GM23338 (cell line): ENCODE data around the gene CNOT9. TPM values are rescaled to one million over a fixed set of nuclear protein-coding genes. Genes with fewer than 3 reads are reported as not detected.

Source experiments
- ATAC-seq: fragments of 200-7000 bp; cut with Tn5 transposase; 3 replicates; pipeline ENCODE4 v1.9.1; 2020
- DNase-seq: peaks from one replicate; pipeline ENCODE4 v3.0.0-alpha.2; 2015; ENCODE audit warnings: low spot score
- H2AFZ ChIP-seq: fragments of 200-600 bp; sonication (generic); 2 replicates; pipeline ENCODE4 v1.8.0; 2016; ENCODE audit warnings: antibody characterized with exemption, mild to moderate bottlenecking, moderate library complexity
- H3F3A ChIP-seq: fragments of 200-600 bp; sonication (generic); replicated peaks from 2 replicates; pipeline ENCODE4 v1.8.0; 2017; ENCODE audit warnings: antibody characterized with exemption, mixed run types, low read depth
- H3K27ac ChIP-seq: fragments of 200-600 bp; sonication (generic); 2 replicates; pipeline ENCODE4 v1.6.1; 2016; ENCODE audit warnings: low read depth
- H3K27me3 ChIP-seq: fragments of 200-600 bp; sonication (generic); 2 replicates; pipeline ENCODE4 v1.8.0; 2016; ENCODE audit warnings: mild to moderate bottlenecking, mixed run types, moderate library complexity; ENCODE audit not compliant: insufficient read depth
- H3K36me3 ChIP-seq: fragments of 200-600 bp; sonication (generic); 2 replicates; pipeline ENCODE4 v1.8.0; 2016; ENCODE audit warnings: mild to moderate bottlenecking; ENCODE audit not compliant: insufficient read depth
- H3K4me1 ChIP-seq: fragments of 200-600 bp; sonication (generic); 2 replicates; pipeline ENCODE4 v1.8.0; 2016; ENCODE audit warnings: mild to moderate bottlenecking, moderate library complexity; ENCODE audit not compliant: insufficient read depth
- H3K4me2 ChIP-seq: fragments of 200-600 bp; sonication (generic); 2 replicates; pipeline ENCODE4 v1.7.1; 2017; ENCODE audit warnings: mixed run types
- H3K4me3 ChIP-seq: fragments of 200-600 bp; sonication (generic); 2 replicates; pipeline ENCODE4 v1.6.1; 2016; ENCODE audit warnings: mixed run types
- H3K79me2 ChIP-seq: fragments of 200-600 bp; sonication (generic); replicated peaks from 2 replicates; pipeline ENCODE4 v1.8.0; 2017; ENCODE audit warnings: mild to moderate bottlenecking; ENCODE audit not compliant: insufficient read depth
- H3K9me2 ChIP-seq: fragments of 200-600 bp; sonication (generic); 2 replicates; pipeline ENCODE4 v1.8.0; 2017; ENCODE audit not compliant: insufficient read depth
- H4K20me1 ChIP-seq: fragments of 200-600 bp; sonication (generic); replicated peaks from 2 replicates; pipeline ENCODE4 v1.8.0; 2017; ENCODE audit warnings: mild to moderate bottlenecking; ENCODE audit not compliant: insufficient read depth
- H3K27ac Mint-ChIP-seq: 2 replicates; pipeline ENCODE4 v1.8.0; 2020; ENCODE audit warnings: inconsistent platforms, mild to moderate bottlenecking, moderate library complexity, mixed read lengths
- H3K27me3 Mint-ChIP-seq: 3 replicates; pipeline ENCODE4 v1.8.0; 2022; ENCODE audit warnings: low read depth, mild to moderate bottlenecking, moderate library complexity, mixed read lengths, inconsistent platforms; ENCODE audit not compliant: insufficient read depth, poor library complexity
- H3K36me3 Mint-ChIP-seq: 3 replicates; pipeline ENCODE4 v1.8.0; 2021; ENCODE audit warnings: low read depth, mild to moderate bottlenecking, inconsistent platforms, moderate library complexity, mixed read lengths
- H3K4me1 Mint-ChIP-seq: 3 replicates; pipeline ENCODE4 v1.8.0; 2020; ENCODE audit warnings: mild to moderate bottlenecking, inconsistent platforms, mixed read lengths
- H3K4me3 Mint-ChIP-seq: 3 replicates; pipeline ENCODE4 v1.8.0; 2021; ENCODE audit warnings: moderate library complexity, mild to moderate bottlenecking, inconsistent platforms, mixed read lengths
- H3K9me3 Mint-ChIP-seq: 3 replicates; pipeline ENCODE4 v1.8.0; 2020; ENCODE audit warnings: moderate library complexity, mild to moderate bottlenecking, inconsistent platforms, mixed read lengths
- CREB1 ChIP-seq: fragments of 250-450 bp; sonication (Bioruptor Pico); IDR thresholded peaks from 2 replicates; pipeline ENCODE4 v1.5.0; 2020; ENCODE audit warnings: low read depth, mild to moderate bottlenecking, moderate library complexity
- EZH2 ChIP-seq: fragments of 200-600 bp; sonication (generic); IDR thresholded peaks from one replicate; pipeline ENCODE4 v1.8.0; 2017; ENCODE audit warnings: antibody characterized with exemption, mild to moderate bottlenecking, low read depth; ENCODE audit not compliant: unreplicated experiment
- NANOG ChIP-seq: IDR thresholded peaks from 2 replicates; pipeline ENCODE4 v1.6.1; 2016; ENCODE audit warnings: antibody characterized with exemption, borderline replicate concordance
- ZNF331 ChIP-seq: fragments of 250-450 bp; sonication (Bioruptor Pico); IDR thresholded peaks from 2 replicates; pipeline ENCODE4 v1.5.0; 2020; ENCODE audit warnings: low read depth, mild to moderate bottlenecking, moderate library complexity
- polyA plus RNA-seq: library from polyadenylated mRNA; unstranded; fragments of >200 nt; fragmentation: Nextera tagmentation; extraction: Ambion mirVana; gene quantifications from 2 replicates; pipeline ENCODE4 v1.2.1, GENCODE V29; 2016
- total RNA-seq: library from RNA; depleted of rRNA; stranded (reverse); fragments of >200 nt; shearing (Covaris generic); gene quantifications from 2 replicates; pipeline ENCODE4 v1.2.3, GENCODE V29; 2014
- TF ChIP-seq, protein P1 (sequence below): fragments of 250-450 bp; sonication (Bioruptor Pico); IDR thresholded peaks from 2 replicates; pipeline ENCODE4 v1.5.0; 2020; ENCODE audit warnings: mild to moderate bottlenecking, moderate library complexity
- TF ChIP-seq, protein P2 (sequence below): IDR thresholded peaks from one replicate; pipeline ENCODE4 v1.6.1; 2018; ENCODE audit warnings: antibody characterized with exemption; ENCODE audit not compliant: unreplicated experiment

Gene CNOT9
- total and polyA plus RNA-seq, 2 experiments from 2014 or later, result 55.3 to 132 TPM

DNA sequence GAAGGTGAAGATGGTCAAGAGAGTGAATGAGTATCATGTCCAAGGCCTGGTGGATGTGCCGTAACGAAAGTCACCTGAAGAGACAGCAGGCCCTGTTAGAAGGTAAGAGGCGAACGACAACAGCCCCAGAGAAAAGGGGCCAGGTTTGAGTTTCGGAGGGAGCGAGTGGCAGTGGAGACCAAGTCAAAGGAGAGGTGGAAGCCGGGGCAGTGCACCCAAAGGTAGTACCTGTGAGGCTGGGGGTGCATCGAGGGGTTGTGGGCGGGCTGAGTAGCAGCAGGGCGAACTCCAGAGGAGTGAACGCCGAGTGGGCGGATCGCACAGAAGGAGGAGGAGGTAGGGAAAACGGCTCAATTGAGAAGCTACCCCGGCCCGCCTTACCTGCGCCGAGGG is 846 bp upstream of the CNOT9 start (continued):
- TF ChIP-seq, protein P1, sequence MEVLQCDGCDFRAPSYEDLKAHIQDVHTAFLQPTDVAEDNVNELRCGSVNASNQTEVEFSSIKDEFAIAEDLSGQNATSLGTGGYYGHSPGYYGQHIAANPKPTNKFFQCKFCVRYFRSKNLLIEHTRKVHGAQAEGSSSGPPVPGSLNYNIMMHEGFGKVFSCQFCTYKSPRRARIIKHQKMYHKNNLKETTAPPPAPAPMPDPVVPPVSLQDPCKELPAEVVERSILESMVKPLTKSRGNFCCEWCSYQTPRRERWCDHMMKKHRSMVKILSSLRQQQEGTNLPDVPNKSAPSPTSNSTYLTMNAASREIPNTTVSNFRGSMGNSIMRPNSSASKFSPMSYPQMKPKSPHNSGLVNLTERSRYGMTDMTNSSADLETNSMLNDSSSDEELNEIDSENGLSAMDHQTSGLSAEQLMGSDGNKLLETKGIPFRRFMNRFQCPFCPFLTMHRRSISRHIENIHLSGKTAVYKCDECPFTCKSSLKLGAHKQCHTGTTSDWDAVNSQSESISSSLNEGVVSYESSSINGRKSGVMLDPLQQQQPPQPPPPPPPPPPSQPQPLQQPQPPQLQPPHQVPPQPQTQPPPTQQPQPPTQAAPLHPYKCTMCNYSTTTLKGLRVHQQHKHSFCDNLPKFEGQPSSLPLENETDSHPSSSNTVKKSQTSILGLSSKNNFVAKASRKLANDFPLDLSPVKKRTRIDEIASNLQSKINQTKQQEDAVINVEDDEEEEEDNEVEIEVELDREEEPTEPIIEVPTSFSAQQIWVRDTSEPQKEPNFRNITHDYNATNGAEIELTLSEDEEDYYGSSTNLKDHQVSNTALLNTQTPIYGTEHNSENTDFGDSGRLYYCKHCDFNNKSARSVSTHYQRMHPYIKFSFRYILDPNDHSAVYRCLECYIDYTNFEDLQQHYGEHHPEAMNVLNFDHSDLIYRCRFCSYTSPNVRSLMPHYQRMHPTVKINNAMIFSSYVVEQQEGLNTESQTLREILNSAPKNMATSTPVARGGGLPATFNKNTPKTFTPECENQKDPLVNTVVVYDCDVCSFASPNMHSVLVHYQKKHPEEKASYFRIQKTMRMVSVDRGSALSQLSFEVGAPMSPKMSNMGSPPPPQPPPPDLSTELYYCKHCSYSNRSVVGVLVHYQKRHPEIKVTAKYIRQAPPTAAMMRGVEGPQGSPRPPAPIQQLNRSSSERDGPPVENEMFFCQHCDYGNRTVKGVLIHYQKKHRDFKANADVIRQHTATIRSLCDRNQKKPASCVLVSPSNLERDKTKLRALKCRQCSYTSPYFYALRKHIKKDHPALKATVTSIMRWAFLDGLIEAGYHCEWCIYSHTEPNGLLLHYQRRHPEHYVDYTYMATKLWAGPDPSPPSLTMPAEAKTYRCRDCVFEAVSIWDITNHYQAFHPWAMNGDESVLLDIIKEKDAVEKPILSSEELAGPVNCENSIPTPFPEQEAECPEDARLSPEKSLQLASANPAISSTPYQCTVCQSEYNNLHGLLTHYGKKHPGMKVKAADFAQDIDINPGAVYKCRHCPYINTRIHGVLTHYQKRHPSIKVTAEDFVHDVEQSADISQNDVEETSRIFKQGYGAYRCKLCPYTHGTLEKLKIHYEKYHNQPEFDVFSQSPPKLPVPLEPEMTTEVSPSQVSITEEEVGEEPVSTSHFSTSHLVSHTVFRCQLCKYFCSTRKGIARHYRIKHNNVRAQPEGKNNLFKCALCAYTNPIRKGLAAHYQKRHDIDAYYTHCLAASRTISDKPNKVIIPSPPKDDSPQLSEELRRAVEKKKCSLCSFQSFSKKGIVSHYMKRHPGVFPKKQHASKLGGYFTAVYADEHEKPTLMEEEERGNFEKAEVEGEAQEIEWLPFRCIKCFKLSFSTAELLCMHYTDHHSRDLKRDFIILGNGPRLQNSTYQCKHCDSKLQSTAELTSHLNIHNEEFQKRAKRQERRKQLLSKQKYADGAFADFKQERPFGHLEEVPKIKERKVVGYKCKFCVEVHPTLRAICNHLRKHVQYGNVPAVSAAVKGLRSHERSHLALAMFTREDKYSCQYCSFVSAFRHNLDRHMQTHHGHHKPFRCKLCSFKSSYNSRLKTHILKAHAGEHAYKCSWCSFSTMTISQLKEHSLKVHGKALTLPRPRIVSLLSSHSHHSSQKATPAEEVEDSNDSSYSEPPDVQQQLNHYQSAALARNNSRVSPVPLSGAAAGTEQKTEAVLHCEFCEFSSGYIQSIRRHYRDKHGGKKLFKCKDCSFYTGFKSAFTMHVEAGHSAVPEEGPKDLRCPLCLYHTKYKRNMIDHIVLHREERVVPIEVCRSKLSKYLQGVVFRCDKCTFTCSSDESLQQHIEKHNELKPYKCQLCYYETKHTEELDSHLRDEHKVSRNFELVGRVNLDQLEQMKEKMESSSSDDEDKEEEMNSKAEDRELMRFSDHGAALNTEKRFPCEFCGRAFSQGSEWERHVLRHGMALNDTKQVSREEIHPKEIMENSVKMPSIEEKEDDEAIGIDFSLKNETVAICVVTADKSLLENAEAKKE (CRISPR knock-in tag), result no peak
- TF ChIP-seq ZNF331 (CRISPR knock-in tag), result no peak
- TF ChIP-seq CREB1, result no peak

DNA sequence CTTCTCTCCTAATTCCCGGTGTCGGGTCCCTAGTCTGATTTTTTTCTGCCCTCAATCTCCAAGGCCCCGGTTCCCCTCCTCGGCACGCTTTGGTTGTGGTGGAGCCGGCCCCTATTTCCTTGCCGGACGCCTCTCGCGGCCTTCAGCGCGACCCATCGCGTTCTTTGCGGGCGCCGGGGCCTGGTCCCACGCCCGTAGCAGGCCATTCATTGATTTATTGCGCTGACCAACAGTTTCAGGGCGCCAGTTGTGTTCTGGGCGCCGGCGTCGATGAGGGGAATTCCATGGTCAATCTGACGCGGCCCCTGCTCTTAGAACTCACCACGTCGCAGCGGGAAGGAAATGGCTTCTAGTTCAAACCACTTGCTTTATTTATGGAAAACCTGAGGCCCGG is 396 bp downstream of the CNOT9 start:
- Histone ChIP-seq H4K20me1 (peaks cover 36% of the 10 kb centered on the region), H3K27me3 (no peaks in the 10 kb centered on the region), H3K4me3 (peak overlapping the region; percentile 76), H2AFZ (0 out of 2 replicates have a peak overlapping the region, but pooled peaks have one; percentile 6), H3K4me2 (peak overlapping the region; percentile 83), H3K4me1 (peaks cover 21% of the 10 kb centered on the region), H3F3A (no peaks in the 10 kb centered on the region), H3K36me3 (peaks cover 15% of the 10 kb centered on the region; the same call in 1 of the 2 replicates), H3K27ac (peak overlapping the region; percentile 100), H3K79me2 (peaks cover 88% of the 10 kb centered on the region), H3K9me2 (no peaks in the 10 kb centered on the region)
- H3K27ac Mint-ChIP-seq, result peak overlapping the region; percentile 100
- peaks cover 40% of the 10 kb centered on the region for H3K36me3 Mint-ChIP-seq
- H3K27me3 Mint-ChIP-seq, result peaks cover 10% of the 10 kb centered on the region
- ATAC-seq (peak; percentile 36), DNase-seq (peak; percentile 83)
- peak overlapping the region; percentile 95 for H3K4me3 Mint-ChIP-seq
- H3K4me1 Mint-ChIP-seq, result peaks cover 28% of the 10 kb centered on the region
- H3K9me3 Mint-ChIP-seq, result no peaks in the 10 kb centered on the region; the same call in 2 of the 3 replicates
- TF ChIP-seq, protein P2, sequence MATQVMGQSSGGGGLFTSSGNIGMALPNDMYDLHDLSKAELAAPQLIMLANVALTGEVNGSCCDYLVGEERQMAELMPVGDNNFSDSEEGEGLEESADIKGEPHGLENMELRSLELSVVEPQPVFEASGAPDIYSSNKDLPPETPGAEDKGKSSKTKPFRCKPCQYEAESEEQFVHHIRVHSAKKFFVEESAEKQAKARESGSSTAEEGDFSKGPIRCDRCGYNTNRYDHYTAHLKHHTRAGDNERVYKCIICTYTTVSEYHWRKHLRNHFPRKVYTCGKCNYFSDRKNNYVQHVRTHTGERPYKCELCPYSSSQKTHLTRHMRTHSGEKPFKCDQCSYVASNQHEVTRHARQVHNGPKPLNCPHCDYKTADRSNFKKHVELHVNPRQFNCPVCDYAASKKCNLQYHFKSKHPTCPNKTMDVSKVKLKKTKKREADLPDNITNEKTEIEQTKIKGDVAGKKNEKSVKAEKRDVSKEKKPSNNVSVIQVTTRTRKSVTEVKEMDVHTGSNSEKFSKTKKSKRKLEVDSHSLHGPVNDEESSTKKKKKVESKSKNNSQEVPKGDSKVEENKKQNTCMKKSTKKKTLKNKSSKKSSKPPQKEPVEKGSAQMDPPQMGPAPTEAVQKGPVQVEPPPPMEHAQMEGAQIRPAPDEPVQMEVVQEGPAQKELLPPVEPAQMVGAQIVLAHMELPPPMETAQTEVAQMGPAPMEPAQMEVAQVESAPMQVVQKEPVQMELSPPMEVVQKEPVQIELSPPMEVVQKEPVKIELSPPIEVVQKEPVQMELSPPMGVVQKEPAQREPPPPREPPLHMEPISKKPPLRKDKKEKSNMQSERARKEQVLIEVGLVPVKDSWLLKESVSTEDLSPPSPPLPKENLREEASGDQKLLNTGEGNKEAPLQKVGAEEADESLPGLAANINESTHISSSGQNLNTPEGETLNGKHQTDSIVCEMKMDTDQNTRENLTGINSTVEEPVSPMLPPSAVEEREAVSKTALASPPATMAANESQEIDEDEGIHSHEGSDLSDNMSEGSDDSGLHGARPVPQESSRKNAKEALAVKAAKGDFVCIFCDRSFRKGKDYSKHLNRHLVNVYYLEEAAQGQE, result no peak
- TF ChIP-seq, protein P1 (CRISPR knock-in tag), result no peak
- TF ChIP-seq NANOG (no peak), EZH2 (no peak)
